Adrenal gland (tissue), 12 donors: ENCODE data around the gene MTF1. TPM values are rescaled to one million over a fixed set of nuclear protein-coding genes. Genes with fewer than 3 reads are reported as not detected.

Experiments
- DNase-seq, 7 donors: peaks; one replicate each; pipeline ENCODE4 v3.0.0-alpha.2; 2019 to 2020
- H3K27ac ChIP-seq, 5 donors: fragments of 200-600 bp; sonication (generic) in 4 of 5; 1 replicate in 3 of 5; 2 replicates in 2 of 5; pipeline versions ENCODE4 v1.5.1 to v1.8.0; 2016 to 2020; ENCODE audit warnings: mild to moderate bottlenecking in 1 of 5
- H3K27me3 ChIP-seq: fragments of 200-600 bp; 2 replicates; pipeline ENCODE4 v1.8.0; 2021
- H3K36me3 ChIP-seq, 2 donors: fragments of 200-600 bp; replicated peaks in 1 of 2; 1 replicate in 1 of 2; 2 replicates in 1 of 2; pipeline versions ENCODE4 v1.5.1 to v1.8.0; 2018 to 2022
- H3K4me1 ChIP-seq, 2 donors: fragments of 200-600 bp; replicated peaks in 1 of 2; 1 replicate in 1 of 2; 2 replicates in 1 of 2; pipeline versions ENCODE4 v1.5.1 to v1.8.0; 2018 to 2021
- H3K4me3 ChIP-seq, 4 donors: fragments of 200-600 bp; sonication (generic) in 3 of 4; one replicate each; pipeline ENCODE4 v1.5.1; 2016 to 2018
- H3K9me3 ChIP-seq, 3 donors: fragments of 200-600 bp; sonication (generic) in 1 of 3; replicated peaks in 1 of 3; 1 replicate in 2 of 3; 2 replicates in 1 of 3; pipeline versions ENCODE4 v1.5.1 to v1.8.0; 2016 to 2021
- POLR2A ChIP-seq, 2 donors: fragments of 450-650 bp; IDR thresholded peaks; one replicate each; pipeline ENCODE4 v1.6.1; 2017; ENCODE audit warnings: antibody characterized with exemption in 2 of 2, mild to moderate bottlenecking in 2 of 2, moderate library complexity in 1 of 2
- WGBS, 4 donors: extraction: QIAGEN DNeasy Blood & Tissue Kit in 2 of 4; methylation state at CpG; one replicate each; pipeline versions ENCODE4 v1.1.5 to v1.1.7; 2013 to 2017; 5-methylcytosine and 5-hydroxymethylcytosine counted together
- intact Hi-C, 2 donors: fragments of 100-400 bp; cut with DNase I; formaldehyde crosslinking; loops; one replicate each; pipeline versions ENCODE4 v1.14.1 to v1.15.0; 2022 to 2023
- polyA plus RNA-seq, 3 donors: library from polyadenylated mRNA; stranded (reverse); fragments of 200-250 nt in 2 of 3; fragments of 350-450 nt in 1 of 3; fragmentation: Illumina TruSeq in 1 of 3; extraction: RNeasy Lipid Tissue Mini Kit (QIAGEN cat#74804) in 1 of 3; gene quantifications; one replicate each; pipeline ENCODE4 v1.2.3, GENCODE V29; 2013 to 2014
- total RNA-seq, 9 donors: library from RNA; depleted of rRNA in 4 of 9; stranded (reverse); fragments of >200 nt in 4 of 9; fragments of 120-200 nt in 1 of 9; fragmentation: NEBNext Ultra II Directional in 1 of 9; extraction: Animal tissue kit (Norgen Biotek cat#: 25700) in 1 of 9; gene quantifications; one replicate each; pipeline versions ENCODE4 v1.1.0 to v1.2.4, GENCODE V29; 2013 to 2023
- TF ChIP-seq, protein P1 (sequence below), 6 experiments: fragments of 450-650 bp in 4 of 6; fragments of 200-600 bp in 2 of 6; sonication (generic) in 1 of 6; IDR thresholded peaks; 1 replicate in 5 of 6; 2 replicates in 1 of 6; pipeline versions ENCODE4 v1.5.1 to v1.8.0; 2016 to 2021; ENCODE audit warnings: antibody characterized with exemption in 6 of 6, mild to moderate bottlenecking in 2 of 6, moderate library complexity in 1 of 6
- donor health status: healthy with polysubstance abuse.
- donor health status: Bipolar disorder and iron deficiency.
- donor health status: DM: yes; HTN: yes; CAD: no.
- donor health status: DM: no; HTN: no; CAD: no.
- donor health status: DM: no; HTN: no; CAD: no.
- donor health status: DM: yes; HTN: yes; CAD: no.

Gene MTF1
- total and polyA plus RNA-seq, 12 donors, result 1.4 to 28.0 (median 5.7) TPM

- Histone ChIP-seq H3K27me3 (no peaks in the 10 kb centered on the region), H3K4me3 (no peak overlapping the region), H3K27ac (peak overlapping the region in 3 of 5 donors; percentile 15 to 29 (median 19)), H3K9me3 (no peaks in the 10 kb centered on the region), H3K4me1 (peaks cover 3 to 50% of the 10 kb centered on the region in 2 donors), H3K36me3 (peaks cover 0 to 4% of the 10 kb centered on the region in 2 donors)
- DNase-seq, result no peak
- intact Hi-C loops, result no loop called here
- TF ChIP-seq, protein P1, sequence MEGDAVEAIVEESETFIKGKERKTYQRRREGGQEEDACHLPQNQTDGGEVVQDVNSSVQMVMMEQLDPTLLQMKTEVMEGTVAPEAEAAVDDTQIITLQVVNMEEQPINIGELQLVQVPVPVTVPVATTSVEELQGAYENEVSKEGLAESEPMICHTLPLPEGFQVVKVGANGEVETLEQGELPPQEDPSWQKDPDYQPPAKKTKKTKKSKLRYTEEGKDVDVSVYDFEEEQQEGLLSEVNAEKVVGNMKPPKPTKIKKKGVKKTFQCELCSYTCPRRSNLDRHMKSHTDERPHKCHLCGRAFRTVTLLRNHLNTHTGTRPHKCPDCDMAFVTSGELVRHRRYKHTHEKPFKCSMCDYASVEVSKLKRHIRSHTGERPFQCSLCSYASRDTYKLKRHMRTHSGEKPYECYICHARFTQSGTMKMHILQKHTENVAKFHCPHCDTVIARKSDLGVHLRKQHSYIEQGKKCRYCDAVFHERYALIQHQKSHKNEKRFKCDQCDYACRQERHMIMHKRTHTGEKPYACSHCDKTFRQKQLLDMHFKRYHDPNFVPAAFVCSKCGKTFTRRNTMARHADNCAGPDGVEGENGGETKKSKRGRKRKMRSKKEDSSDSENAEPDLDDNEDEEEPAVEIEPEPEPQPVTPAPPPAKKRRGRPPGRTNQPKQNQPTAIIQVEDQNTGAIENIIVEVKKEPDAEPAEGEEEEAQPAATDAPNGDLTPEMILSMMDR (IDR thresholded peaks at IDR 0.05), result no peak
- TF ChIP-seq POLR2A (IDR thresholded peaks at IDR 0.05), result no peak
- WGBS, 4 donors, result 75 to 83% (median 77%) methylated on average over 6 of the region's 6 CpGs
Observed at GRCh38 chr1:37850352-37850955, 8.9 kb downstream of the MTF1 start.

GRCh38 chr1:37849480-37849879 lies 9.9 kb downstream of the MTF1 start:
- Histone ChIP-seq H3K27ac (no peak overlapping the region), H3K4me1 (peaks cover 3 to 60% of the 10 kb centered on the region in 2 donors), H3K36me3 (no peaks in the 10 kb centered on the region), H3K27me3 (no peaks in the 10 kb centered on the region), H3K4me3 (no peak overlapping the region), H3K9me3 (no peaks in the 10 kb centered on the region)
- WGBS, 4 donors, result 81 to 97% (median 93%) methylated on average over 3 of the region's 3 CpGs
- intact Hi-C loops, result no loop called here
- TF ChIP-seq, protein P1 (IDR thresholded peaks at IDR 0.05), result no peak
- no peak for TF ChIP-seq POLR2A (IDR thresholded peaks at IDR 0.05)
- no peak for DNase-seq

DNA sequence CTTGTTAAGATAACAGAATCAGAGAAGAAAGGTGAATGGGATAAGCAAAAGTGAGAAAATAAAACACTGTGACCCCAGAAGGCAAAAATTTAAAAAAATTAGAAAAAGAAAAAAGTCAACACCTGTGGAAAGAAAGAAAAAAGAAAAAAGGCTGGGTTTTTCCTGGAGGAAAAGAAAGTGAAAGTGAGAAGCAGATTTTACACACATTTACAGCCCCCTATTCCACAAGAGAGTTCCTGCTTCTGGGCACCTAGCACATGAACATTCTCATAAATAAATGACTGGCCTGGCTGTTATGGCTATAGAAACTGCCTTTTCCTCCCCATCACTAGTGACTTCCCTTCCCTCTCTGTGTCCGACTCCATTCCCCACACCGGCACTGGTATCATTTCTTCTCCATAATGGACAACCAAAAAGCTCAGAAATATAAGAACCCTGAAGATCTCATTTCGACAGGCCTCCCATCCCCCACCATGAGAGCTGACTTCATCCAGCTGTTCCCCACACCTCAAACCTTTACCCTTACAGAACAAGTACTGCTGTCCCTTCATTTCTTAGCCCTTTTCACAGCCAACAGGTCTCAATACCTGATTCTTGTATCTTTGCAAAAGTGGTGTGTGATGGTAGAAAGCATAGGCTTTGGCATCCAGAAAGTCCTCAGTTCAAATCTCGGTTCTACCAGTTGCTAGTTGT lies 12.6 kb downstream of the MTF1 start:
- no peaks in the 10 kb centered on the region for H3K9me3 ChIP-seq
- peaks cover 3 to 44% of the 10 kb centered on the region in 2 donors for H3K4me1 ChIP-seq
- no peak overlapping the region for H3K27ac ChIP-seq
- no peaks in the 10 kb centered on the region for H3K36me3 ChIP-seq
- no peak for DNase-seq
- 78 to 90% (median 82%) methylated on average over 4 of the region's 4 CpGs for WGBS, 4 donors
- H3K27me3 ChIP-seq, result no peaks in the 10 kb centered on the region
- intact Hi-C loops, result no loop called here
- TF ChIP-seq, protein P1 (IDR thresholded peaks at IDR 0.05), result no peak
- TF ChIP-seq POLR2A (IDR thresholded peaks at IDR 0.05), result no peak
- no peak overlapping the region for H3K4me3 ChIP-seq

DNA sequence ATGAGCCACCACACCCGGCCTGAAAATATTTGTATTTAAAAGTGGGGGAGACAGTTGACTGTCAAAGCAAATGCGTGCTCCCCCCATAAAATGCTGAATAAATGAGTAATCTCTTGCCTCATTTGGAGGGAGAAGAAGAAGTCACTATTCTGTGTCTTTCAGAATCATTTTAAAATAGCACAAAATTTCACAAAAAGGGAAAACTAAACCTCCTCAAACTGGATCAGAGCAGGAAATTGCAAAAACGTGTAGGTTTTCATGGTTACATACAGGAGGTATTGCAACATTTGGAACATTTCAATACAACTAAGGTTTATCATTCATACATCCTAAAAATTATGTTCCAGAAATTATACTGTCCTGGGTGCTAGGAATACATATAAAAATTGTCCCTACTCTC lies 13.6 kb downstream of the MTF1 start:
- no peak overlapping the region for H3K27ac ChIP-seq
- no peak for DNase-seq
- WGBS, 4 donors, result 61 to 79% (median 68%) methylated on average over 3 of the region's 3 CpGs
- H3K4me1 ChIP-seq, result peaks cover 3 to 43% of the 10 kb centered on the region in 2 donors
- intact Hi-C loops, result no loop called here
- no peaks in the 10 kb centered on the region for H3K36me3 ChIP-seq
- H3K4me3 ChIP-seq, result no peak overlapping the region
- TF ChIP-seq, protein P1 (IDR thresholded peaks at IDR 0.05), result no peak
- no peak for TF ChIP-seq POLR2A (IDR thresholded peaks at IDR 0.05)
- no peaks in the 10 kb centered on the region for H3K27me3 ChIP-seq
- no peaks in the 10 kb centered on the region for H3K9me3 ChIP-seq
